GM18498 (cell line): ENCODE measurements around the gene WDR74.
"Not testable (repeated sequence)": the region's sequence is repeated elsewhere in the genome, so short reads cannot be mapped to it uniquely, and the experiment has no call there.

Experiments used
- ATAC-seq: cut with Tn5 transposase; IDR thresholded peaks from one replicate; pipeline ENCODE4 v1.9.1; 2021; ENCODE audit warnings: mild to moderate bottlenecking, moderate library complexity; ENCODE audit not compliant: unreplicated experiment

WDR74 gene

GRCh38 chr11:62839050-62839945 lies at the start of gene WDR74:
Gene WDR74 (minus strand): TSS chr11:62839590. CDS start chr11:62839570, 20 bp downstream.
- peak; percentile 50 for ATAC-seq

GRCh38 chr11:62889126-62889483 lies 49.7 kb upstream of the WDR74 start:
- ATAC-seq = no peak

- no peak for ATAC-seq
Measured at GRCh38 chr11:62888406-62888805, 49.0 kb upstream of the WDR74 start.

- ATAC-seq = no peak
Measured at GRCh38 chr11:62885137-62885750, 45.9 kb upstream of the WDR74 start.

- ATAC-seq = no peak
Measured at GRCh38 chr11:62883673-62884072, 44.3 kb upstream of the WDR74 start.

GRCh38 chr11:62882788-62883501 lies 43.6 kb upstream of the WDR74 start:
- ATAC-seq = no peak

GRCh38 chr11:62882431-62882749 lies 43.0 kb upstream of the WDR74 start:
- no peak for ATAC-seq

- ATAC-seq = peak; percentile 49
Measured at GRCh38 chr11:62881579-62882430, 42.4 kb upstream of the WDR74 start.

GRCh38 chr11:62880803-62881578 lies 41.6 kb upstream of the WDR74 start, which contains the start of gene SLC3A2:
Gene SLC3A2 (plus strand): TSS chr11:62880896. CDS start chr11:62881024, 128 bp downstream.
- peak; percentile 73 for ATAC-seq

- peak; percentile 24 for ATAC-seq
Measured at GRCh38 chr11:62880231-62880802, 40.9 kb upstream of the WDR74 start.

GRCh38 chr11:62879235-62879978 lies 40.0 kb upstream of the WDR74 start:
- ATAC-seq = no peak

- ATAC-seq = no peak
Measured at GRCh38 chr11:62876712-62877111, 37.3 kb upstream of the WDR74 start.

- no peak for ATAC-seq
Measured at GRCh38 chr11:62875698-62876478, 36.5 kb upstream of the WDR74 start.

- ATAC-seq = no peak
Measured at GRCh38 chr11:62874851-62875250, 35.5 kb upstream of the WDR74 start.

- ATAC-seq = no peak
Measured at GRCh38 chr11:62865635-62866034, 26.2 kb upstream of the WDR74 start.

- ATAC-seq = no peak
Measured at GRCh38 chr11:62863687-62864335, 24.4 kb upstream of the WDR74 start.

GRCh38 chr11:62861564-62862192 lies 22.3 kb upstream of the WDR74 start:
- not testable (repeated sequence) for ATAC-seq
